Astrocyte of the hippocampus (primary cell): Measurements from ENCODE around the gene CDK8.

Source experiments
- DNase-seq: peaks from one replicate; pipeline ENCODE4 v3.0.0; 2011; ENCODE audit warnings: low read depth, low spot score

CDK8 gene

GRCh38 chr13:26382835-26383234, 128.9 kb downstream of the CDK8 start:
- DNase-seq = no peak

DNA sequence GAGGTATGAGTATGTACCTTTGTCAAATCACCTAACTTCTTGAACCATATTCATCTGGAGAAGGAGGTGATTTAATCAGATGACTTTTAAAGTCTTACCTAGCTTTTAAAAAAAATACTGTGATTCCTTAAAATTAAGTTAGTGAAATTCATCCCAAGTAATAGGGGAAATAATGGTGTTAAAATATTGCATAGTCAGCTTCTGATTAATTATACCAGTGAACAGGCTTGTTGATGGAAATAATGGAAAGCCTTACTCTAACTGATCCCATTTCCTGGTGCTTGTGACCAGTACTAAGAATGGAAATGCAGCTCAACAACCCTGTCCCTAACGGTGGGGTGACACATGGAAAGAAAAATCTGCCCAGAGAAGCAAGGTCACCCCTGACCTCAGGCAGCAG, 130.7 kb downstream of the CDK8 start:
- no peak for DNase-seq

GRCh38 chr13:26386026-26386425, 132.1 kb downstream of the CDK8 start:
- no peak for DNase-seq

DNA sequence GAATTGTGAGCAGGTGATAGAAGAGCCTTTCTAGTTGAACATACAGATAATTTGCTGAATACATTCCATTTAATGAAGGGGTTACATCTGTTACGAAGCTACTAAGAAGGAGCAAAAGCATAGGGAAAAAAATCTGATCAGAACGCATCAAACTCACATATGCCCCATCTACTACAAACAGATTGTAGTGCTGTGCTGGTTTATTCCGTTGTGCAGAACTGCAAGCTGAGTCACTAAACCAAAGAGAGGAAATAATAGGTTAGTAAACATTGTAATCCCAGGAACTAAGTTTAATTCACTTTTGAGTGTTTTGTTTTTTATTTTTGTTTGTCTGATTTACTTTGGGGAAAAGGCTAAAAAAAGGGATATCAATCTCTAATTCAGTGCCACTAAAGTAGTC, 136.3 kb downstream of the CDK8 start:
- peak; percentile 5 for DNase-seq

DNA sequence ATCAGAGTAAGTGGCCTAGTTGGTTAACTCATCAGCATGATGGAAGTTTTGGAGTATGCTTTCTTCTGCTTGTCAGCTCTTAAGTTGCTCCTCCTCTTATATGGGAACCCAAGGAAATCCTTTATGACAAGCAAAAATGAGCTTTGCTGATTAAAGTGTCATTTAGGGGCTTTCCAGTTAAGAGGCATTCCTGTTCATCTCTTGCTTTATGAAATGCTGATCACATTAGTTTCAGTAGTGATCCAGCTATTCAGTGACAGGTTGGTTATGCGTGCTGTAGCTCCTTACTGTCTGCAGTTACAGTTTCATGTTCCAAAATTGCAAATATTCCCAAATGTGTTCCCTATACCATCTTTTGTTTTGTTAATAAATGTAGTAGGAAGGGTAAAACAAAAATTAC, 146.6 kb downstream of the CDK8 start:
- no peak for DNase-seq

GRCh38 chr13:26401069-26401468, 147.1 kb downstream of the CDK8 start:
- no peak for DNase-seq

GRCh38 chr13:26401578-26402021, 147.7 kb downstream of the CDK8 start:
- DNase-seq = no peak

- DNase-seq = no peak
Observed at GRCh38 chr13:26406791-26407190, 152.9 kb downstream of the CDK8 start.

DNA sequence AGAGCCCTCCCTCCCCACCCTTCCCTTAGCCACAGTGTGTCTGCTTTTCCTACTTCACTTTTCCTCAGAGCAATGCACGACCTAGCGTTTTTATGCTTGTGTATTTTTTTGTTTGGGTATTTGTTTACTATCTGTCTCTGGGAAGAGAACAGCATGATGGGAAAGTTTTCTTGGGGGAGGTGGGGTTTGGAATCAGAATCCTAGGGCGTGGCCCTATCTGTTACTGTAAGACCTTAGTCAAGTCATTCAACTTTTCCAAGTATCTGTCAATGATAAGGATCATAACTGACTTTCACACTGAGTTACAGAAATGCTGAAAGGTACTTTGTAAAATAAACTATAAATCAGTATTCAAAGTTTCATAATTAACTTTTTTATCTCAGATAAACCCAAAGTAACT, 157.3 kb downstream of the CDK8 start:
- DNase-seq = no peak

DNA sequence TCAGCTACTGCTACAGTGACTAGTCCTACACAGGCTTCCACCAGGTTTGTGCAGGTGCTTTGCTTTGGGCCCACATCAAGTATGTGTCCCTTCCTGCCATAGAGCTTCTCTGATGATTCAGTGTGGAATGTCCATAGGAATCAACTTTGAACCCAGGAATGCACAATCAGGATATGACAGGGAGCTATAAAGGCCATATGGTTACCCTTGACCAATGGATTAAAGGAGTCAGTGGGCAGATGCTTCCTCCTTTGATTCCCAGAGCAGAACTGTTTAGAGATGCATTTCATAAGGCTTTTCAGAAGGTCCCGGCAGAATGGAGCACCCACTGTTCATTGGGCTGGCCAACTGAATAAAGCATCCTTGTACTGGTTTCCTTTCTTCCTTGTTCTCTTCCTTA, 158.3 kb downstream of the CDK8 start:
- DNase-seq = no peak

DNA sequence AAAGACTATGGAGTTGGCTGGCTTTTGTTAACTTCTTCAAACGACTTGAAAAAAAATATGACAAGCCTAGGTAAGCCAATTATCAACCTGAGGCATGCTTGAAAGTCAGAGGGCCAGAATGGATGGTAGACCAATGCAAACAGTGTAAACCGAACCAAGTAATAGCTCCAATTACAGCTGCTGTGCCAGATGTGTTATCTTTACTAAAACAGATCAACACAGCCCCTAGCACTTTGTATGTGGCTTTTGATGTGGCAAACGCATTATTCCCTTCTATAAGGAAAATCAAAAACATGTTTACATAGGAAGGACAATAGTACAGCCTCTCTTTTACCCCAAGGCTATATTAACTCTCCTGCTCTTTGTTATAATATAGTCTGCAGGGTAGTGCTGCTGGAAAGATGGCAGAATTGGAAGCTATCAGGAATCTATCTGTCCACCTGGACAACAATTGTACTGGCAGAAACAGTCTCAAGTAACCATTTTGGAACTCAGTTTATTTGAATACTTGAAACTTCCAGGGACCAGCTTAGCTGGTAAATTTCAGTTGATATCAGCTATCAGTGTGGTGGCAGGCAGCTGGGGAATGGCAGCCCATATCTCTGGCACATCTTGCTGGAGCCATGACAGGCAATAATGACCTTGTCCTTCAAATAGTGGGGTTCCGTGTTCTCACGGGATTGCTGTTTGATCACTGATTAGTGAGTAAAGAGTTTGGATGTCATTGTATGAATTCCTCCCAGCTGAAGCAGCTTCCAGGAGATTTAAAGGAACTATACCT, 159.2 kb downstream of the CDK8 start:
- no peak for DNase-seq

- DNase-seq = no peak
Observed at GRCh38 chr13:26420282-26420960, 166.5 kb downstream of the CDK8 start.

GRCh38 chr13:26422036-26422435, 168.1 kb downstream of the CDK8 start:
- no peak for DNase-seq

DNA sequence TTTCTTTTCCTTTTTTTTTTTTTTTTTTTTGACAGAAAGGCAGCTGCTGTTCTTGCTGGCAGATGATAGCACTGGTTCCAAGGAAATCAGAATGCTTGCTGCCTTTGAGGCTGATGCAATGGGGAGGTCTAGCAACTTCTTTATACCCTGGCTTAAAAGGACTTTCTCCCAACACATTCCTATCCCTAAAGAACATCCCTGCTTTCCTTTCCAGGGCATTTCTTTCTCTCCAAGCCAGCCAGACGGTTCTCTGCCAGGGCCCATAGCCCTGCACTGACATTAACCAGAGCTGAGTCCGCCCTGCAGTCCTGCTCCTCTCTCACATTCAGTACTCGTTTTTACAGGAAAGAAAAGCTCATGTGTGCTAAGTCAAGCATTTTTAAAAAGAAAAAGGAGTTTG, 169.7 kb downstream of the CDK8 start:
- DNase-seq = no peak

DNA sequence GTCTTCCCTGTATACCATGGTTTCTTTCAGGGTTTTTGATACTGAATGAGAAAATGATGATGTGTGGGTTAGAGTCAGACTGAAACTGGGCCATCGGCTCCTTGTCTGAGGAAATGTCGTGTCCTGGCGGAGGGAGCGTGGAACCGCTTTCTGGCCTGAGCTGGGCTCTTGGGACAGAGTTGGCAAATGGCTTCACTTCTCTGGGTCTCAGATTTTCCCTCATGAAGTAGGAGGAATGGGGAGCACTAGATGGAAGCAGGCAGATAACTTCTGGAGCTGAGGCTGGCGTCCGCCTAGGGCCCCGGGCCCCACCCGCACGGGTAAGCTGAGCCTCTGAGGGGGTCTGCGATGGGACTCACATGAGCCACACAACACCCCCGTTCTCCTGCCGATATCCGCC, 170.3 kb downstream of the CDK8 start:
- no peak for DNase-seq

- peak; percentile 24 for DNase-seq
Observed at GRCh38 chr13:26425443-26426358, 171.8 kb downstream of the CDK8 start.

DNA sequence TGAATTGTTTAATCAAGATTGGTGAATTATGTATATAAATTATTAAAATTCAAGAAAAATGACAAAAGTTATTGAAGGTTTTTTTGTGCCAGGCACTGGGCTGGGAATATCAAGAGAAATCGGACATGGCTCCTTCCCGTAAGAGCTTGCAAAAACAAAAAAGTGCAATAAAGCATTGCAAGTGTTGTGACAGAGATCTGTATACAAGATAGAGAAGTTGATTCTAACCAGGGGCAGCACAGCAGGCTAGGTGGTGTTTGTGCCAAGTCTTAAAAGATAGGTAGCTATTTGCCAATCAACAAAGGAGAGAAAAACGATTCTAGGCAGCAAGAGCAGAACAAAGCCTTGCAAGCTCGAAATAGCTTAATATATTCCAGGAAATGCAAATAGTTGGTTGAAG, 179.8 kb downstream of the CDK8 start:
- DNase-seq = no peak

DNA sequence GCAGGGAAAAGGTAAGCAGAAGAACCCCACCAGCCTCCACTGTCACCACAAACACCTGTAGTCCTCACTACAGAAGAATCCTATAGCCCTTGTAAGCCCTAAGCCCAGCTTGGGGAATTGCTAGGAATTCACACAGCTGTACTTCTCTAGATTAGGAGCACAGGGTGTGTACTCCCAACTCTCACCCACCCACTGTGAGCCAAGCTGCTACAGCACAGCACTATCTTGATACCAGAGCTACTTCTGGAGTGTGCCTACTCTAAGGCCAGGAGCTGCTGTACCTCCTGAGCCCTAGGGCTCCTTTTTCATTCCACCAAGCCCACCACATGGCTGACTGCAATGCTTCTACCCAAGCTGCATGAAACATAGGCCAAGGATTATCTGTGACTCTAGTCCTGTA, 181.2 kb downstream of the CDK8 start:
- DNase-seq = no peak

DNA sequence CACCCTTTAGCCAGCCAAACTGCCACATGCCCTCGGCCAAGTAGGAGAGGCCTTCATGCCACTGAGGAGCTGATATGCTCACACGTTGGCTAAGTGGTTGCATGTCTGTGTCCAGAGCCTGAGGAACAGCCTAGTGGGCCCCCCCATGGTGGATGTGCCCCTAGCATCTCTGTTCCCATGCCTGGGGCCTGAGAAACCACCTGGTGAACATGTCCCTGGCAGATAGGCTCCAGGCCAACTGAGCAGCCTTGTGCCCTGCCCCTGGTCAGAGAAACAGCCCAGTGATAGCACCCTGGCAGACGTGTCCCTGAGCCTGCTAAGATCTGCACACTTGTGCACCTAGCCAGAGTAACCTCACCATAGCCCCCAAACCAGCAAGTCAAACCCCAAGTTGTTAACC, 181.7 kb downstream of the CDK8 start:
- DNase-seq = no peak

DNA sequence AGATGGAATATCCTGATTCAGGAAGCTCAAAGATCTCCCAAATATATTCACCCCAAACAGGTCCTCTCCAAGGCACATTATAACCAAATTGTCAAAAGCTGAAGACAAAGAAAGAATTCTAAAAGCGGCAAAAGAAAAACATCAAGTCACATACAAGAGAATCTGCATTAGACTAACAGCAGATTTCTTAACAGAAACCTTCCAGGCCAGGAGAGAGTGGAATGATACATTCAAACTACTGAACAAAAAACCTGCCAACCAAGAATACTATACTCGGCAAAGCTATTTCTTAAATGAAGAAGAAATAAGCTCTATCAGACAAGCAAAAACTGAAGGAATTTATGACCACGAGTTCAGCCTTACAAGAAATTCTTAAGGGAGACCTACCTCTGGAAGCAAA, 183.0 kb downstream of the CDK8 start:
- no peak for DNase-seq

- no peak for DNase-seq
Observed at GRCh38 chr13:26440111-26440510, 186.2 kb downstream of the CDK8 start.

DNA sequence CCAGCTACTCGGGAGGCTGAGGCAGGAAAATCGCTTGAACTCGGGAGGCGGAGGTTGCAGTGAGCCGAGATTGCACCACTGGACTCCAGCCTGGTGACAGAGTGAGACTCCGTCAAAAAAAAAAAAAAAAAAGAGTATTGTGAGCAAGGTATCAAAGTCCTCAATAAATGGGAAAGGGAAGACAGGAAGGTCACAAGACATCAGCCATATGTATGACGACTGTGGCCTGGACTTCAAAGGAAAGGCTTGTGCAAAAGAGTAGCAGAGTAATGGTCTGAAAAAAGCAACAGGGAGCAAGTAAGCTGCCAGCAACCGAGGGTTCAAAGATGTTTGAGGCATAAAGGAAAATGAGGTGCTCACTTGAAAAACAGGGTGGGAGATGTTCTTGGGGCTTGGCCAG, 187.5 kb downstream of the CDK8 start:
- DNase-seq = no peak
